Activated T-helper 1 cell treated with Interleukin-2 at 50 U/mL for 16 hours (primary cell): ENCODE data around the gene SCN10A.

Experiments used
- DNase-seq: peaks from one replicate; pipeline ENCODE4 v3.0.0-alpha.2; 2020; ENCODE audit warnings: low read depth

SCN10A gene

GRCh38 chr3:38651153-38651789 is 164.7 kb downstream of the SCN10A start:
- peak; percentile 45 for DNase-seq

GRCh38 chr3:38650248-38650951 is 165.6 kb downstream of the SCN10A start:
- DNase-seq = no peak

GRCh38 chr3:38649500-38650247 is 166.3 kb downstream of the SCN10A start, which contains the start of gene SCN5A:
Gene SCN5A, minus strand, starts transcription at chr3:38649687. Its CDS starts 16,380 bp downstream, at chr3:38633307.
- DNase-seq = peak; percentile 23

- no peak for DNase-seq
These were observed 167.1 kb downstream of the SCN10A start for GRCh38 chr3:38648659-38649499.

DNA sequence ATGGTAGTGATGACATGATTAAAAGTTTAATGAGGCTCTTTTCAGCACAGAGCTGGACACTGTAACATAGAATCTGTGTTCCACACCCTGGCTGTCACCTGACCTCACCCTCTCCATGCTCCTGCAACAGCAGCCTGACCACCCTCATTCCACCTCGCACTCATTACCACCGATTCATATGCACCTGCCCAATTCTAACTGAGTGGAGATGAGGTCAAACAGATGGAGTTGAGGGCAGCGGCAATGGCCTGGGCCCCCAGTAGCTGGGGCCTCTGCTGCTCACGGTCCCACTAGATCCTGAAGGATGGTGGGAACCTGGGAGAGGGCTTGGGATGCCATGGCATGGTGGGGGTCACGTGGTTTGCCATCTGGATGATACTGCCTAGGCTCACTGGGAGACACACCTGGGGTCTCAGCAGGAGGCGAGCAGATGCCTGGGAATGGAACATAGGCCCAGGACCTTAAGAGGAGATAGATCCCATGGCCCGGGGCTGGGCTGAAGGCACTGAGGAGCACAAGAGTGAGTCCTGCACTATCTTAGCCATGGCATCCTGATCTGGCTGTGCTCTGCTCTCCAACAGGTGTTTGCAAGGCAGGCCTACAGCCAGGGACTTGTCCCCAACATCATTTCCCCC is 167.9 kb downstream of the SCN10A start:
- DNase-seq = no peak

DNA sequence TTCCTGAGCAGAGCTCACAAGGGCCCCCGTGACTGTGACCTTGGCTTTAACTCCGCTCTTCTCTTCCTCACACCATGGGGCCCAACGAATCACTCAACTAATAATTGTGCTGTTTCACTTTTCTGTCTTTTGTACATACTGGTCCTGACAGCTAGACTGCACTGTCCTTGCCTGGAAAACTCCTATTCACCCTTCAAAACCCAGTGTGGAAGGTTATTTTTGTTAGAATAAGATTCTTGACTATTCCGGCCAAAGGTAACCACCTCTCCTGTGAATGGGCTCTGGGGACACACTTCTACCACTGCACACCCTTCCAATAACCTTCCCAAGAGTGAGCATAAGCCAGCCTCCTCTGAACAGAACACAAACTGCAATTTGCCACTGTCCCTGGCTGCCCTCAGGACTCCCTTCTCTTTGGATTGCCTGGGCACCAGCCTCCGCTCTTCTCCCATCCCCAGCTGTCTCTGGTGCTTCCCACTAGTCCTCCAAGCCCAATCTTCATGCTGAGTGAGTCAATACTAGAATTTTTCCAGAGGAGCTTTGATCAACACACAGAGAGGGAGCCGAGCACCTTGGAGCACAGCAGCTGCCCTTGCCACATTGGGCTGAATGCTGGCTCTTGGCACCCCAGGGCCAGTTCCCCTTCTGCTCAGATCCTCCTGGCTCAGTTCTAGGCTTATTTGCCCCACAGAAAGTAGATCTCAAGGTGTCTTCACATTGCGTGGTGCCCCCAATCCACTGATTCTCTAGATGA is 168.6 kb downstream of the SCN10A start:
- no peak for DNase-seq
